ELF-1 (cell line): ENCODE measurements around the gene KIF2A.

Experiments used
- DNase-seq: peaks from one replicate; pipeline ENCODE4 v3.0.0-alpha.2; 2016; ENCODE audit warnings: low read depth, low spot score

KIF2A gene

DNA sequence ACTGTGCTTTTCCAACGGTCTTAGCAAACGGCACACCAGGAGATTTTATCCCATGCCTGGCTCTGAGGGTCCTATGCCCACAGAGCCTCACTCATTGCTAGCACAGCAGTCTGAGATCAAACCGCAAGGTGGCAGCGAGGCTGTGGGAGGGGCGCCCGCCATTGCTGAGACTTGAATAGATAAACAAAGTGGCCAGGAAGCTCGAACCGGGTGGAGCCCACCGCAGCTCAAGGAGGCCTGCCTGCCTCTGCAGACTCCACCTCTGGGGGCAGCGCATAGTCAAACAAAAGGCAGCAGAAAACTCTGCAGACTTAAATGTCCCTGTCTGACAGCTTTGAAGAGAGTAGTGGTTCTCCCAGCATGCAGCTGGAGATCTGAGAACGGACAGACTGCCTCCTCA lies 14.2 kb upstream of the KIF2A start:
- DNase-seq = peak; percentile 68

DNA sequence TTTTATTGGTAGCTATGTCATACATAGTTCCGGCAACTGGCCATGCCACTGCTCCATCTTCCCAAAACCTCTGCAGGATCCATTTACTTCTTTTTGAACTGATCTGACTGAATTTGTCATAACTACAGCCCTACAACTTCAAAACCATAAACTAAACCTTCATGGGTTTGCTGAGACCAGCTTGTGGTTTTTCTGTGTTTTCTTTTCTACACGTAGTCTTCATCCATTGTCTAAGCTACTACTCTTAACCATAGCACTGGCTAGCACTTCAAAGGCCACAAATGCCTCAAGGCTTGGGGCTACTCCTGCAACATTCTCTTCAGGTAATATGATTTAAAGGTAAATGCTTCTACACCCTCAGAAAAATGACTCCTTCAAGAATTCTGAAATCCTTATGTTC lies 9.0 kb upstream of the KIF2A start:
- DNase-seq = no peak

GRCh38 chr5:62298118-62298517 lies 7.9 kb upstream of the KIF2A start:
- no peak for DNase-seq

DNA sequence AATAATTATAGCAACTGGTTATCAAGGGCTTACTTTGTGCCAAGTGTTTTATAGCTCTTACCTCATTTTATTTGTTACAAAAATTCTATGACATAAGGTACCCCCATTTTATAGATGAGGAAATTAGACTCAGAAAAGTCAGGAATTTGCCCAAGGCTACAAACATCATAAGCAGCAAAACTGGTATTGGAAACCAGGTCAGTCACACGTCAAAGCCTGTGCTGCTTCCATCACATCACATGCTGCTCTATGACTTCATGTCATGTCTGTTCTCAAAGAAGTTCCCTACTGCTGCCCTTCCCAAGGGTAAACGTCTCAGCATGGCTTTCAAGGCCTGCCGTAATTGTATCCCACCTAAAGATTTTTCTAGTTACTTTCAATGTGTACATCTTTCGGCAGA lies 6.9 kb upstream of the KIF2A start:
- DNase-seq = no peak

- no peak for DNase-seq
Observed at GRCh38 chr5:62299600-62299999, 6.4 kb upstream of the KIF2A start.

- DNase-seq = no peak
Observed at GRCh38 chr5:62305358-62305714, 670 bp upstream of the KIF2A start.

- peak; percentile 67 for DNase-seq
Observed at GRCh38 chr5:62306323-62306895, 403 bp downstream of the KIF2A start.

DNA sequence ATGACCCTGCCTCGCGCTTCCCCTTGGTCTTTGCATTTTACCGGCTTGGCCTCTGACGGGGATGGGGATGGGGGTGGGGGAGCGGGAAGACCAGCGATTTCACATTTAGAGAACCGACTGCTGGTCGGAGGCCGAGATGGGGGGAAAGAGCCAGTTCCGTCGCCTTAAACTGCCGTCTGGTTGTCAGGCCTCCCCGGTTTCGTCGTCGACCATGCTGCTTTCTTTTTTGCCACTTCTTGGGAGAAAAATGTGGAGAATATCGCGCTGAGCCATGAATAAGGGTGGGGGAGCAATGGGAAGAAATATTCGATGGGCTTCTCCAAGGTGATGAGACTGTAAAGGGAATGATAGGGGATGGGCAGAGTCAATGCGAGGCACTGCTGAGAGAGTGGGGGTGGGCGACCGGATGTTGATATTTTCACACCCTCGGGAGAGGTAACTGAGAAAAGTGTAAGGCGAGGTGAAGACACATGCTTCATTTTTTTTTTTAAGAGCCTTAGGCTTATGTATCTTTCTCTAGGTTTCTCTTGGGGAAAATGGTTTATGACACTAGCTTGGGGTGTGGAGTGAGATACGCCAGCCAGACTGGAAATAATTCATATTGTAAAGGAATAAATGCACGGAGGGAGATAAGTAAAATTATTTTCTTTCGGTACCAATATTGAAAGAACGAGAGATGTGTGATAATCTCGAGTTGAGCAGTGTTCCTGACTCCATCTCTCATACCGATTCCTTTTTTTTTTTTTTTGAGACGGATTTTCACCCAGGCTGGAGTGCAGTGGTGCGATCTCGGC lies 1.1 kb downstream of the KIF2A start:
- peak; percentile 53 for DNase-seq

GRCh38 chr5:62308439-62308838 lies 2.4 kb downstream of the KIF2A start:
- no peak for DNase-seq

- DNase-seq = no peak
Observed at GRCh38 chr5:62309107-62309506, 3.1 kb downstream of the KIF2A start.

GRCh38 chr5:62310426-62311143 lies 4.6 kb downstream of the KIF2A start:
- DNase-seq = no peak

GRCh38 chr5:62312036-62312435 lies 6.0 kb downstream of the KIF2A start:
- DNase-seq = no peak

- DNase-seq = no peak
Observed at GRCh38 chr5:62312674-62313073, 6.7 kb downstream of the KIF2A start.

DNA sequence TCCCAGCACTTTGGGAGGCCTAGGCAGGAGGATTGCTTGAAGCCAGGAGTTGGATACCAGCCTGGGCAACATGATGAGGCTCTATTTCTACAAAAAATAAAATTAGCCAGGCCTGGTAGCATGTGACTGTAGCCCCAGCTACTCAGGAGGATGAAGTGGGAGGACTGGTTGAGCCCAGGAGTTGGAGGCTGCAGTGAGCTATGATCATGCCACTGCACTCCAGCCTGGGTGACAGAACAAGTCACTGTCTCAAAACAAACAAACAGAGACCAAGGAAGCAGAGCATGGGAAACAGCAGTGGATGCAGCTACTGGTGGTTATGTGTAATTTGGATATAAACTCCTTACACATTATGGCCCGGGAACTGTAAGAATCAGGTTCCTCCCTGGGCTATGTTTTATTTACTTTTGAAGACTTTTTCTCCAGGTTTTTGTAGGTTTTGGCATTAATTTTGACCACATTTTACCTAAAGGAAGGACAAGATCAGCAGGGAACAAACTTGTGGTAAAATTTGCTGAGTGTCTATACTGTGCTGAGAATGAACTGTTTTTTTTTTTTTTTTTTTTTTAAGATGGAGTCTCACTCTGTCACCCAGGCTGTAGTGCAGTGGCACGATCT lies 8.3 kb downstream of the KIF2A start:
- no peak for DNase-seq

DNA sequence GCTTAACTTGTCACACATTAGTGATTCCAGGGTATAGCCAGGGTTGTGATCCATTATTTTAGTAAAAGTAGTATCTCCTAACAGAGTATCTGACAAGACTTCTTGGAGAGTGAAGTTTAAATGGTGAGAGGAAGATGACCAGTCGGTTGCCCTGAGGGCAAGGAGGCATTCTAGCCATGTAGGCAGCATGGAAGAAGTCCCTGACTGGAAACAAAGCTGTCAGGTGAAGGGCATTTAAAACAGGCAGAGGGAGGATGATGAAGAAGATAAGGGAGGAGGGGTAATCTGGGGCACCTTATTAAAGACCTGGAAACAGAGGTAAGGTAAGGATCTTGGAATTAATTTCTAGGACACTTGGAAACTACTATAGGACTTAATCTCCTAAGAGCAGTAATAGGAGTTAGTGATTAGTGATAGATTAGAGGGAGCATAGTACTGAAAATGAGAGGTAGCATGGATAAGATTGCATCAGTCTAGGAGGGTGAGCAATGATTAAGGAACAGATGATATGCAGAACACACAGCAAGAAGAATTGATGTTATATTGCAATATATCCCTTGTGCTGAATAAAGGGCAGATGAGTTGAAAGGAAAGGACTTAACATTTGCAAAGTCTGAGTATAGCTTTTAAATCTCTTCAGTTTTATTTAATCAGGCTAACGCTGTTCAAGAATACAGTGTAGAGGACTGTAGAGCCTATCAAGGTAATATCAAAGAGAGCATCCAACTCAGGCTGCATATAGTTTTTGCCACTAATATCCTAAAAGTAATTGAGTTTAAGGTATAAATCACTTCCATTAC lies 9.6 kb downstream of the KIF2A start:
- DNase-seq = peak; percentile 61

DNA sequence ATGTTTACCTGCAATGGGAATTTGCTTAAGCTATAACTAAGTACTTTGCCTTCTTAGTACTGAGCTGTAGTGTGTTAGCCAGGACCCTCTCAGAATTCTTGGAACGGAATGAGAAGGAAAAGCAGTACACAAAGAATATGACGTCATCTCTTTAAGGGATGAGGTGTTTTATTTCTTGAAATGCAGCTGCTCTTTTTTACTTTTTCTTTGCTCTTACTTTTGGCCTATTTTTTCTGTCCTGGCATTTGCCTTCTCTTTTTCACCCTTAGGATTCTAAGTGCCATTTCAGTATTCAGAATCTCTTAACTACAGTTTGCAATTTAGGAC lies 10.1 kb downstream of the KIF2A start:
- no peak for DNase-seq

GRCh38 chr5:62317810-62318209 lies 11.8 kb downstream of the KIF2A start:
- no peak for DNase-seq

GRCh38 chr5:62322484-62322883 lies 16.5 kb downstream of the KIF2A start:
- DNase-seq = no peak

DNA sequence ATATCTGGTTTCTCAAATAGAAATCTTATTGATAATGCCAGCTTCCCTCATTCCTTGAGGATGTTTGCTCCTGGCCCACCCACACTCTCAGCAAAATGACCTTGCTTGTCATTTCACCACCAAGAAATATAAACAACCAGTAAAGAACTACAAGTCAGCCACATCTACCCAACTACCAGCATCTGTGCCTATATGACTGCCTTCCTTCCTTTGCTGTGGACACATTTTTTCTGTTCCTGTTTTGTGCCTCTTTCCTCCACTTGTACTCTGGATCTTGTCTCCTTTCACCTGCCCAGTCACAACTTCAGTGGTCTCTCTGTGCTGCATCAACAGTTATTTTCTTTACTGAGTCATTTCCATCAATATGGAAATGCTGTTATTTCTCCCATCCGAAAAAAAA lies 20.3 kb downstream of the KIF2A start:
- no peak for DNase-seq

- no peak for DNase-seq
Observed at GRCh38 chr5:62326702-62327101, 20.7 kb downstream of the KIF2A start.

DNA sequence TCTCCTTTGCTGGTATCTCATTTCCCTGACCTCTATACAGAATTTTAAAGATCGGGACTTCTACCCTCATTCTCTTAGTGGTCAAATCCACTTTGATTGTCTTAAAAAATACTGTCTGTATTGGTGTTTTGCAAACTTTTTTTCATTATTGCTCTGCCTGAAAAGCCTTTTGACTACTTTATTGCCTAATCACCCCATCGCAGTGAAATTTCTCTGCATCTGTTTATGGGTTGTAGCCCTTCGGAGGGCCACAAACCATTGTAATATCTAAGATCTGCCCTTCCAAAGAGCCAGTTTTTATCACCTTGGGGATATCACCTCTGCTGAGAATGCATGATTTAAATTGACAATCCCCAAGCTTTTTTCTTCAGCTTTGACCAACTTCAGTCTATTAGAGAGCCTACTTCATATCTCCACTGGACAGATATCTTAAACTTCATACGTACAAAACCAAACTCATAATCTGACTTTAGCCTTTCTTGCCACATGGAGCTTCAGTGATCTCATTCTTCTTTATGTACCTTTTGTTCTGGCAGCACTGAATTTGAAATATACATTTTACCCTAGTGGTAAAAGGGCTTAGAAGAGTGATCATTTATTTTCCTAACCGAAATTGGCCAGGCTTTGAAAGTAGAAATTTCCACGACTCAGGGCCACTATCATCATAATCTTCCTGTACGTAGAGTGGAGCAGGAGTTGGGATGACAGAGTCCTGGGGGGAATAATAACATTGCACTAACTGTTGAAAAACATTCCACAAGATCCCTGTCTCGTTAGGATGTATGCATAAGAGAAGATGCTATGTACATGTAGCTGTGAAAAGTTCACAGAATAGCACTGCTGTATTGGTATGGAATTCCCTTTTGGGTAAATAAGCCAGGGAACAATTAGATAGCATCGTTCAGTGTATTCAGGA lies 21.4 kb downstream of the KIF2A start:
- DNase-seq = no peak
